Measurements from ENCODE around the gene TMEM97.
"Not testable (repeated sequence)": the region's sequence is repeated elsewhere in the genome, so short reads cannot be mapped to it uniquely, and the experiment has no call there.

The TMEM97 gene

DNA sequence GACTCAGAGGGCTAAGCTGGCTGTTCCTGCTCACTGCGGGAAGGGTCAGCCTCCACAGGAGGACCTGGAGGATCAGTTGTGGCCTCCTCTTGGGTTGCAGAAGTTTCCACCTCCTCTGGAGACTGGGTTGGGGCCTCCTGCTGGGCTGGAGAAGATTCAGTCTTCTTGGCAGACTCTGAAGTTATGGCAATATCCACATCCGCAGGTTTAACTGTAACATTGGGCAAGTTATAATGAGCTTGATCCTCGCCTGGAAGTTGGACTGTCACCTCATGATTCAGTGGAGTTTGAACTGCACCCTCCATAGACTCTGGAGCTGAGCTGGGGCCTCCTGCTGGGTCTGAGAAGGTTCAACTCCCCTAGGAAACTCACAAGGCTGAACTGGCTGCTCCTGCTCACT is 47.6 kb upstream of the TMEM97 start:
- no peaks in the 10 kb centered on the region for H3K27me3 ChIP-seq (ENCODE audit: insufficient read depth, poor library complexity, severe bottlenecking)
- DNase-seq (ENCODE audit: low read depth in 1 of 2, low spot score in 1 of 2): no peak
- H3K27ac ChIP-seq (replicated peaks): no peak overlapping the region
- TF ChIP-seq, protein P1, sequence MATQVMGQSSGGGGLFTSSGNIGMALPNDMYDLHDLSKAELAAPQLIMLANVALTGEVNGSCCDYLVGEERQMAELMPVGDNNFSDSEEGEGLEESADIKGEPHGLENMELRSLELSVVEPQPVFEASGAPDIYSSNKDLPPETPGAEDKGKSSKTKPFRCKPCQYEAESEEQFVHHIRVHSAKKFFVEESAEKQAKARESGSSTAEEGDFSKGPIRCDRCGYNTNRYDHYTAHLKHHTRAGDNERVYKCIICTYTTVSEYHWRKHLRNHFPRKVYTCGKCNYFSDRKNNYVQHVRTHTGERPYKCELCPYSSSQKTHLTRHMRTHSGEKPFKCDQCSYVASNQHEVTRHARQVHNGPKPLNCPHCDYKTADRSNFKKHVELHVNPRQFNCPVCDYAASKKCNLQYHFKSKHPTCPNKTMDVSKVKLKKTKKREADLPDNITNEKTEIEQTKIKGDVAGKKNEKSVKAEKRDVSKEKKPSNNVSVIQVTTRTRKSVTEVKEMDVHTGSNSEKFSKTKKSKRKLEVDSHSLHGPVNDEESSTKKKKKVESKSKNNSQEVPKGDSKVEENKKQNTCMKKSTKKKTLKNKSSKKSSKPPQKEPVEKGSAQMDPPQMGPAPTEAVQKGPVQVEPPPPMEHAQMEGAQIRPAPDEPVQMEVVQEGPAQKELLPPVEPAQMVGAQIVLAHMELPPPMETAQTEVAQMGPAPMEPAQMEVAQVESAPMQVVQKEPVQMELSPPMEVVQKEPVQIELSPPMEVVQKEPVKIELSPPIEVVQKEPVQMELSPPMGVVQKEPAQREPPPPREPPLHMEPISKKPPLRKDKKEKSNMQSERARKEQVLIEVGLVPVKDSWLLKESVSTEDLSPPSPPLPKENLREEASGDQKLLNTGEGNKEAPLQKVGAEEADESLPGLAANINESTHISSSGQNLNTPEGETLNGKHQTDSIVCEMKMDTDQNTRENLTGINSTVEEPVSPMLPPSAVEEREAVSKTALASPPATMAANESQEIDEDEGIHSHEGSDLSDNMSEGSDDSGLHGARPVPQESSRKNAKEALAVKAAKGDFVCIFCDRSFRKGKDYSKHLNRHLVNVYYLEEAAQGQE (IDR thresholded peaks at IDR 0.05; ENCODE audit: insufficient replicate concordance, low read depth): no peak
- no peak for TF ChIP-seq GABPA (IDR thresholded peaks at IDR 0.05; ENCODE audit: low read depth)
- no peak overlapping the region for H3K4me3 ChIP-seq (replicated peaks; ENCODE audit: insufficient read depth, low read length)

DNA sequence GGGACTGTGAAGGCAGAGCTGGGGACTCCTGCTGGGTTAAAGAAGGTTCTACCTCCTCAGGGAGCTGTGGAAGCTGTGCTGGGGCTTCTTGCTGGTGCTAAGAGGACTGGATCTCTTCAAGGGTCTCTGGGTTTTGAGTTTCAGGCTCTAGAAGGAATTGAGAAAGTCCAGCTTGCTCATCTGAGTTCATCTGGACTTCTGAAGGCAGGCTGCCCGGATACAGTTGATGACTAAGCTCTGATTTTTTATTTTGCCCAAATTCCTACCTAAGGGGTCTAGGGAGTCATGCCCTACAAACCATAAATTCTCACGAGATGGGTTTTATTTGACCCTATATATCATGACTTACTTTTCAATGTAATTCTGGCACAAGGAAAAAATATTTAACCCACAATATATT is 46.8 kb upstream of the TMEM97 start:
- H3K4me3 ChIP-seq (replicated peaks; ENCODE audit: insufficient read depth, low read length): no peak overlapping the region
- no peak for DNase-seq (ENCODE audit: low read depth in 1 of 2, low spot score in 1 of 2)
- H3K27me3 ChIP-seq (ENCODE audit: insufficient read depth, poor library complexity, severe bottlenecking): no peaks in the 10 kb centered on the region
- H3K27ac ChIP-seq (replicated peaks): no peak overlapping the region
- TF ChIP-seq, protein P1 (IDR thresholded peaks at IDR 0.05; ENCODE audit: insufficient replicate concordance, low read depth): no peak
- TF ChIP-seq, protein P2, sequence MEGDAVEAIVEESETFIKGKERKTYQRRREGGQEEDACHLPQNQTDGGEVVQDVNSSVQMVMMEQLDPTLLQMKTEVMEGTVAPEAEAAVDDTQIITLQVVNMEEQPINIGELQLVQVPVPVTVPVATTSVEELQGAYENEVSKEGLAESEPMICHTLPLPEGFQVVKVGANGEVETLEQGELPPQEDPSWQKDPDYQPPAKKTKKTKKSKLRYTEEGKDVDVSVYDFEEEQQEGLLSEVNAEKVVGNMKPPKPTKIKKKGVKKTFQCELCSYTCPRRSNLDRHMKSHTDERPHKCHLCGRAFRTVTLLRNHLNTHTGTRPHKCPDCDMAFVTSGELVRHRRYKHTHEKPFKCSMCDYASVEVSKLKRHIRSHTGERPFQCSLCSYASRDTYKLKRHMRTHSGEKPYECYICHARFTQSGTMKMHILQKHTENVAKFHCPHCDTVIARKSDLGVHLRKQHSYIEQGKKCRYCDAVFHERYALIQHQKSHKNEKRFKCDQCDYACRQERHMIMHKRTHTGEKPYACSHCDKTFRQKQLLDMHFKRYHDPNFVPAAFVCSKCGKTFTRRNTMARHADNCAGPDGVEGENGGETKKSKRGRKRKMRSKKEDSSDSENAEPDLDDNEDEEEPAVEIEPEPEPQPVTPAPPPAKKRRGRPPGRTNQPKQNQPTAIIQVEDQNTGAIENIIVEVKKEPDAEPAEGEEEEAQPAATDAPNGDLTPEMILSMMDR (IDR thresholded peaks at IDR 0.05; ENCODE audit: insufficient read depth, low read length): no peak
- TF ChIP-seq POLR2AphosphoS5 (IDR thresholded peaks at IDR 0.05; ENCODE audit: low read depth) (no peak), GABPA (IDR thresholded peaks at IDR 0.05; ENCODE audit: low read depth) (no peak), SPI1 (IDR thresholded peaks at IDR 0.05; ENCODE audit: borderline replicate concordance, low read depth) (no peak)

DNA sequence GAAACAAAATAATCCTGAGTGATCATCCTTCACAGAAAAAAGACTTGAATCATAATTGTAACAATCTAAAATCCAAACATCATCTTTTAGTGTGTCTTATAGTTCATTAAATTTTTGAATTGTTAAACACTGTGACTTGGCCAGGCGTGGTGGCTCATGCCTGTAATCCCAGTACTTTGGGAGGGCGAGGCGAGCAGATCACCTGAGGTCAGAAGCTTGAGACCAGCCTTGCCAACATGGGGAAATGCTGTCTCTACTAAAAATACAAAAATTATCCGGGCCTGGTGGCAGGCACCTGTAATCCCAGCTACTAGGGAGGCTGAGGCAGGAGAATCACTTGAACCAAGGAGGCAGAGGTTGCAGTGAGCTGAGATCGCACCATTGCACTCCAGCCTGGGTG is 45.7 kb upstream of the TMEM97 start:
- H3K27ac ChIP-seq (replicated peaks); DNase-seq (ENCODE audit: low read depth in 1 of 2, low spot score in 1 of 2); H3K4me3 ChIP-seq (replicated peaks; ENCODE audit: insufficient read depth, low read length); H3K27me3 ChIP-seq (ENCODE audit: insufficient read depth, poor library complexity, severe bottlenecking): not testable (repeated sequence)

DNA sequence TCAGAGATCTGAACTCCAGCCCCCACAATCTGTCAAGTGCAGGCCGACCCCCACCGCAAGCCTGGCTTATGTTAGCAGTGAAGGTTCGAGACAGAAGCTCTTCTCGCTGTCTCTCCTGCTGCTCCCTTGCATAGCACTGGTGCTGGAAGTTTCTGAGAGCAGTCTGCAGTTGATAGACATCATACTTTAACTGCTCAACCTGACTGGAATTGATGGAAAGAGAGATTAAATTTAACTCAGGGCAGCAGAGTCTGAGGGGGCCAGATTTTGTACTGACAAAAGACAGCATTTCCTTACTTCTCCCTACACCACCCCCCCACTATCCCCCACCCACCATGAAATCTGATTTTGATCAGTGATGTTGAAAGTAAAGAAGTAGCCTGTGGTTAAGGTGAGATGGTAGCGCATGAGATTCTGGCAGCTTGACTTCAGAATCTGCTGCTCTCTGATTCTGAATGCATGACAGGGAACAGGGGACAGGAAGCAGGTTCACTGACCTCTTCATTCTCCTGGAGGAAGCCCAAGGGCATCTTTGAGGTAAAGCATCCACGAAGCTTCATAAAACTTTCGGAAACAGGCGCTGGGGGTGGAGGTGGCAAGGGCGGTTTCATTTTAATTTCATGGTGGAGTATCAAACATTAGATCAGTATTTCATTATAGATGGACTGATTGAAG is 44.3 kb upstream of the TMEM97 start:
- no peak for DNase-seq (ENCODE audit: low read depth in 1 of 2, low spot score in 1 of 2)
- Histone ChIP-seq H3K27me3 (ENCODE audit: insufficient read depth, poor library complexity, severe bottlenecking) (no peaks in the 10 kb centered on the region), H3K27ac (replicated peaks) (no peak overlapping the region), H3K4me3 (replicated peaks; ENCODE audit: insufficient read depth, low read length) (no peak overlapping the region)
- TF ChIP-seq GABPA (IDR thresholded peaks at IDR 0.05; ENCODE audit: low read depth): no peak
- no peak for TF ChIP-seq POLR2AphosphoS5 (IDR thresholded peaks at IDR 0.05; ENCODE audit: low read depth)
- TF ChIP-seq, protein P1 (IDR thresholded peaks at IDR 0.05; ENCODE audit: insufficient replicate concordance, low read depth): no peak
- TF ChIP-seq, protein P2 (IDR thresholded peaks at IDR 0.05; ENCODE audit: insufficient read depth, low read length): no peak
- no peak for TF ChIP-seq SPI1 (IDR thresholded peaks at IDR 0.05; ENCODE audit: borderline replicate concordance, low read depth)

All from HL-60 (cell line).